Endothelial cell of umbilical vein (primary cell): ENCODE measurements around the gene LRP2. TPM values are rescaled to one million over a fixed set of nuclear protein-coding genes. Genes with fewer than 3 reads are reported as not detected.

Experiments used
- BruUV-seq: library from RNA; stranded (reverse); fragments of 400-500 nt; replicated peaks from 2 replicates; lab custom pipeline; 2021; lab: Mats Ljungman, UMichigan
- CTCF ChIA-PET: fragments of 300-600, 350-600 bp; sonication (Branson Sonifier 250); formaldehyde crosslinking; loops from one replicate; lab custom pipeline; 2021; ENCODE audit warnings: antibody characterized with exemption, inconsistent platforms; lab: Charles Lee
- POLR2A ChIA-PET: fragments of 300-600, 350-600 bp; sonication (Branson Sonifier 250); formaldehyde crosslinking; loops from one replicate; lab custom pipeline; 2021; ENCODE audit warnings: antibody characterized with exemption, inconsistent platforms; lab: Charles Lee
- DNase-seq: peaks from one replicate; pipeline ENCODE4 v3.0.0-alpha.2; 2011; ENCODE audit warnings: low read depth, low spot score
- FAIRE-seq: peaks from 2 replicates; lab custom pipeline; 2011; peaks lifted over from hg19 to GRCh38; lab: Jason Lieb, UNC
- H2AFZ ChIP-seq: 2 replicates; pipeline ENCODE4 v1.6.0; 2012; ENCODE audit warnings: low read depth, low read length, control low read depth, inconsistent platforms
- H3K27ac ChIP-seq: 2 replicates; pipeline ENCODE4 v1.5.1; 2011; ENCODE audit warnings: low read depth, mild to moderate bottlenecking, control low read depth, low read length, moderate library complexity; ENCODE audit not compliant: insufficient read depth
- H3K27me3 ChIP-seq, 2 experiments: 2 replicates each; pipeline versions ENCODE4 v1.6.0 to v1.6.1; 2011; ENCODE audit warnings: low read length in 2 of 2, mixed read lengths in 1 of 2; ENCODE audit not compliant: control insufficient read depth in 2 of 2, insufficient read depth in 2 of 2
- H3K36me3 ChIP-seq, 2 experiments: 2 replicates in 1 of 2; 3 replicates in 1 of 2; pipeline ENCODE4 v1.5.1; 2011; ENCODE audit warnings: low read length in 2 of 2, mild to moderate bottlenecking in 1 of 2, moderate library complexity in 1 of 2; ENCODE audit not compliant: control insufficient read depth in 2 of 2, insufficient read depth in 2 of 2; ENCODE audit errors: extremely low read depth in 1 of 2
- H3K4me1 ChIP-seq: 3 replicates; pipeline ENCODE4 v1.5.1; 2011; ENCODE audit warnings: mild to moderate bottlenecking, low read length; ENCODE audit not compliant: control insufficient read depth, insufficient read depth; ENCODE audit errors: extremely low read depth
- H3K4me2 ChIP-seq: 2 replicates; pipeline ENCODE4 v1.6.1; 2011; ENCODE audit warnings: low read length, control low read depth, mixed read lengths; ENCODE audit not compliant: insufficient read depth
- H3K4me3 ChIP-seq, 3 experiments: fragments of 200-600 bp in 1 of 3; sonication (generic), shearing (Covaris generic) in 1 of 3; replicated peaks in 1 of 3; 2 replicates each; pipeline ENCODE4 v1.5.1; 2011 to 2016; ENCODE audit warnings: control low read depth in 3 of 3, low read length in 3 of 3, mild to moderate bottlenecking in 2 of 3, inconsistent platforms in 1 of 3, low read depth in 1 of 3, moderate library complexity in 1 of 3; ENCODE audit not compliant: insufficient read depth in 1 of 3
- H3K79me2 ChIP-seq: 2 replicates; pipeline ENCODE4 v1.6.0; 2012; ENCODE audit warnings: low read length, inconsistent platforms; ENCODE audit not compliant: control insufficient read depth, insufficient read depth
- H3K9ac ChIP-seq: replicated peaks from 2 replicates; pipeline ENCODE3; 2011; ENCODE audit warnings: low read length, control low read depth; ENCODE audit not compliant: insufficient read depth; ENCODE audit errors: extremely low read depth
- H3K9me1 ChIP-seq: replicated peaks from 3 replicates; pipeline ENCODE4 v1.6.0; 2011; ENCODE audit warnings: mild to moderate bottlenecking, low read length; ENCODE audit not compliant: control insufficient read depth, insufficient read depth; ENCODE audit errors: extremely low read depth
- H3K9me3 ChIP-seq: replicated peaks from 2 replicates; pipeline ENCODE4 v1.5.1; 2012; ENCODE audit warnings: low read length, inconsistent platforms; ENCODE audit not compliant: control insufficient read depth, insufficient read depth
- H4K20me1 ChIP-seq: replicated peaks from 2 replicates; pipeline ENCODE3; 2011; ENCODE audit warnings: mild to moderate bottlenecking, low read length; ENCODE audit not compliant: control insufficient read depth, insufficient read depth; ENCODE audit errors: extremely low read depth
- EZH2 ChIP-seq: IDR thresholded peaks from 2 replicates; pipeline ENCODE4 v1.6.1; 2012; ENCODE audit warnings: borderline replicate concordance, low read depth, mild to moderate bottlenecking, moderate library complexity, low read length, inconsistent platforms; ENCODE audit not compliant: severe bottlenecking
- FOS ChIP-seq: IDR thresholded peaks from 2 replicates; pipeline ENCODE4 v1.6.1; 2011; ENCODE audit warnings: mild to moderate bottlenecking, low read length, moderate library complexity, borderline replicate concordance; ENCODE audit not compliant: insufficient read depth
- GATA2 ChIP-seq: IDR thresholded peaks from 2 replicates; pipeline ENCODE4 v1.7.0; 2011; ENCODE audit warnings: low read depth, mild to moderate bottlenecking, moderate library complexity, mixed read lengths, low read length; ENCODE audit not compliant: insufficient read length, insufficient read depth
- JUN ChIP-seq: IDR thresholded peaks from 2 replicates; pipeline ENCODE4 v1.6.1; 2011; ENCODE audit warnings: borderline replicate concordance, low read depth; ENCODE audit not compliant: insufficient read length, insufficient read depth
- MYC ChIP-seq: IDR thresholded peaks from one replicate; pipeline ENCODE4 v1.6.1; 2011; ENCODE audit warnings: mild to moderate bottlenecking, low read depth, low read length
- POLR2A ChIP-seq: IDR thresholded peaks from 2 replicates; pipeline ENCODE4 v1.6.1; 2012; ENCODE audit warnings: low read depth, mild to moderate bottlenecking, control low read depth, low read length
- POLR2AphosphoS5 ChIP-seq: IDR thresholded peaks from 2 replicates; pipeline ENCODE4 v1.6.1; 2012; ENCODE audit warnings: low read depth, mild to moderate bottlenecking, control low read depth, low read length, moderate library complexity; ENCODE audit not compliant: insufficient read depth
- dilution Hi-C: fragments of 300-500 bp; cut with MboI; formaldehyde crosslinking; loops from one replicate; pipeline ENCODE4 v1.15.0; 2019; ENCODE audit warnings: low sequenced_read_pairs; ENCODE audit not compliant: extremely low pct_ligation_motif_present
- intact Hi-C: fragments of 100-400 bp; cut with micrococcal nuclease; formaldehyde crosslinking; loops from one replicate; pipeline ENCODE4 v1.10.0; 2022
- polyA plus RNA-seq, 4 experiments: library from polyadenylated mRNA; depleted of rRNA in 3 of 4; stranded (reverse) in 3 of 4; unstranded in 1 of 4; fragments of >200 nt; gene quantifications; 2 replicates each; pipeline versions ENCODE4 v1.2.1 to v1.2.3, GENCODE V29; 2011 to 2012; ENCODE audit warnings: missing spikeins in 1 of 4
- total RNA-seq: library from RNA; stranded (reverse); gene quantifications from 2 replicates; pipeline ENCODE4 v1.2.3, GENCODE V29; 2021
- TF ChIP-seq, protein P1 (sequence below): IDR thresholded peaks from 2 replicates; pipeline ENCODE4 v1.6.1; 2011; ENCODE audit not compliant: insufficient read depth, insufficient read length
- TF ChIP-seq, protein P2 (sequence below), 2 donors: IDR thresholded peaks; 1 replicate in 1 of 2; 2 replicates in 1 of 2; pipeline ENCODE4 v1.5.1; 2011; ENCODE audit warnings: low read length in 2 of 2, mild to moderate bottlenecking in 2 of 2, moderate library complexity in 2 of 2, control low read depth in 1 of 2, inconsistent platforms in 1 of 2, low read depth in 1 of 2; ENCODE audit not compliant: insufficient read depth in 1 of 2; ENCODE audit errors: extremely low read depth in 1 of 2

Gene LRP2
- total and polyA plus RNA-seq, 2 donors (not counting 3 experiments of a cell fraction or from before 2014, with no cell fraction given) = not detected

DNA sequence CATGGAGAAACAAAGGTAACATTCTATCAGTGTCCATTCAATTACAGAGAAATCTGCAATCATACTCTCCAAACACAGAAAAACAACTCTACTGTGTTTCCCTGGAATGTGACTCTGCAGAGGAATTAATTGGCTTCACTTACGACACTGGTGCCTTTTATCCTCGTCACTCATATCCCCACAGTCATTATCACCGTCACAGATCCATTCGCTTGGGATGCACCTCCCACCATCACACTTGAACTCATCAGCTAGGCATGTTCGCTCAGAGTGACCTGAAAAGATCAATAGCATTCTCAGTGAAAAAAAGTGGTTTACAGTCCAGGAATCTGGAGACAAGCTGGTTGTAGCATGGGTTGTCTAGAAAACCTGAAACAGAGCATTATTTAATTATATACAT lies 168.7 kb downstream of the LRP2 start:
- no peaks in the 10 kb centered on the region for H3K79me2 ChIP-seq
- POLR2A ChIA-PET = no interaction called here
- H3K27ac ChIP-seq = no peak overlapping the region
- FAIRE-seq (no peak), DNase-seq (no peak)
- H2AFZ ChIP-seq = no peak overlapping the region
- dilution Hi-C loops = no loop called here
- no peak overlapping the region for H3K4me2 ChIP-seq
- no peaks in the 10 kb centered on the region for H4K20me1 ChIP-seq
- no peaks in the 10 kb centered on the region for H3K4me1 ChIP-seq
- peaks cover 0 to 4% of the 10 kb centered on the region in 2 experiments for H3K27me3 ChIP-seq
- no peaks in the 10 kb centered on the region for H3K9me3 ChIP-seq
- no peaks in the 10 kb centered on the region for H3K36me3 ChIP-seq
- intact Hi-C loops = no loop called here
- H3K4me3 ChIP-seq = no peak overlapping the region
- CTCF ChIA-PET = interaction anchor here (1.5 kb wide), 1 partner anchor 28 kb away, joined by 3 read pairs; no protein-coding TSS in a partner anchor
- no peaks in the 10 kb centered on the region for H3K9me1 ChIP-seq
- no TSS peak for BruUV-seq
- TF ChIP-seq POLR2A (no peak), GATA2 (no peak)
- TF ChIP-seq, protein P1, sequence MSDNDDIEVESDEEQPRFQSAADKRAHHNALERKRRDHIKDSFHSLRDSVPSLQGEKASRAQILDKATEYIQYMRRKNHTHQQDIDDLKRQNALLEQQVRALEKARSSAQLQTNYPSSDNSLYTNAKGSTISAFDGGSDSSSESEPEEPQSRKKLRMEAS = no peak
- no peak overlapping the region for H3K9ac ChIP-seq

DNA sequence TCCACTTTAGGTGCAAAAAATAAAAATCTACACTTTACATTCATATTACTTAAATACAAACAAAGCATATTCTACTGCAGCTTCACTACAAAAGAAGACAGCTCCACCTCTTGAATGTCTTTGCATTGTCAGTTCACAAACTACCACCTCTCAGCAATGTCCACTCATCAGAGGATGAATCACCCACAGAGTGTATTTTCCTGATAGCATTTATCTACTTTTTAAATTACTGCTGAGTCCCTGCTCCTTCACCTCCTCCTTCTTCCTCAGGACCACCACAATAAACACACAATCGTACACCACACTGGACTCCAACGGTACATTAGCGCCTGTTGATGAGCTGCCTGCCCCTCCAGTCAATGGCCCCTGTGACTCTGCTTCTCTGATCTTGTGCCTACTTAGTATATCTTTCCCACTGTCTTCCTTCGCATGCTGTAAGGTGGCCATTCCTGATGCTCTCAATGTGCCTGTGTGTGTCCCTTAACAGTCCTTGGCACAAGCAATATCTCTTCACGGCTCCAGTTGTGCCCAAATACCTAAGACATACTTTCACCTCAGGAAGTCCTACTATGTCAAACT lies 172.0 kb downstream of the LRP2 start:
- no peak overlapping the region for H3K9ac ChIP-seq
- DNase-seq = no peak
- H3K4me2 ChIP-seq = no peak overlapping the region
- no peaks in the 10 kb centered on the region for H3K4me1 ChIP-seq
- CTCF ChIA-PET = interaction anchor here (0.8 to 1.0 kb wide), 4 partner anchors 9 to 80 kb away, joined by 3 to 4 read pairs (median 4); no protein-coding TSS in a partner anchor
- TF ChIP-seq EZH2 = no peak
- TF ChIP-seq GATA2 = no peak
- no peak for TF ChIP-seq POLR2A
- no peak for TF ChIP-seq JUN
- TF ChIP-seq, protein P1 = no peak
- no peak for TF ChIP-seq FOS
- no peak for TF ChIP-seq POLR2AphosphoS5
- no peak for TF ChIP-seq MYC
- TF ChIP-seq, protein P2, sequence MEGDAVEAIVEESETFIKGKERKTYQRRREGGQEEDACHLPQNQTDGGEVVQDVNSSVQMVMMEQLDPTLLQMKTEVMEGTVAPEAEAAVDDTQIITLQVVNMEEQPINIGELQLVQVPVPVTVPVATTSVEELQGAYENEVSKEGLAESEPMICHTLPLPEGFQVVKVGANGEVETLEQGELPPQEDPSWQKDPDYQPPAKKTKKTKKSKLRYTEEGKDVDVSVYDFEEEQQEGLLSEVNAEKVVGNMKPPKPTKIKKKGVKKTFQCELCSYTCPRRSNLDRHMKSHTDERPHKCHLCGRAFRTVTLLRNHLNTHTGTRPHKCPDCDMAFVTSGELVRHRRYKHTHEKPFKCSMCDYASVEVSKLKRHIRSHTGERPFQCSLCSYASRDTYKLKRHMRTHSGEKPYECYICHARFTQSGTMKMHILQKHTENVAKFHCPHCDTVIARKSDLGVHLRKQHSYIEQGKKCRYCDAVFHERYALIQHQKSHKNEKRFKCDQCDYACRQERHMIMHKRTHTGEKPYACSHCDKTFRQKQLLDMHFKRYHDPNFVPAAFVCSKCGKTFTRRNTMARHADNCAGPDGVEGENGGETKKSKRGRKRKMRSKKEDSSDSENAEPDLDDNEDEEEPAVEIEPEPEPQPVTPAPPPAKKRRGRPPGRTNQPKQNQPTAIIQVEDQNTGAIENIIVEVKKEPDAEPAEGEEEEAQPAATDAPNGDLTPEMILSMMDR (IDR thresholded peaks at IDR 0.05; ENCODE audit: extremely low read depth in 1 of 2, insufficient read depth in 1 of 2, low read depth in 1 of 2, low read length in 2 of 2) = no peak
- POLR2A ChIA-PET = no interaction called here
- dilution Hi-C loops = no loop called here
- H3K36me3 ChIP-seq = no peaks in the 10 kb centered on the region
- no peaks in the 10 kb centered on the region for H3K9me3 ChIP-seq
- intact Hi-C loops = no loop called here
- FAIRE-seq = no peak
- H3K27me3 ChIP-seq = peaks cover 0 to 4% of the 10 kb centered on the region in 2 experiments
- H2AFZ ChIP-seq = no peak overlapping the region
- no peaks in the 10 kb centered on the region for H3K79me2 ChIP-seq
- H3K4me3 ChIP-seq = no peak overlapping the region
- no peak overlapping the region for H3K27ac ChIP-seq
- no TSS peak for BruUV-seq
- H4K20me1 ChIP-seq = no peaks in the 10 kb centered on the region
- H3K9me1 ChIP-seq = no peaks in the 10 kb centered on the region
